ENCODE measurements around the gene PRKG2.

The PRKG2 gene

GRCh38 chr4:81135501-81135900, 79.5 kb downstream of the PRKG2 start:
- Histone ChIP-seq H3K9ac (ENCODE audit: low read depth, low read length, poor library complexity, severe bottlenecking) (no peak overlapping the region), H3K4me2 (ENCODE audit: low read depth, low read length, poor library complexity, severe bottlenecking) (peak overlapping the region; percentile 19), H3K4me1 (ENCODE audit: insufficient read depth, low read length, poor library complexity, severe bottlenecking) (peaks cover 8% of the 10 kb centered on the region), H3K9me2 (replicated peaks; ENCODE audit: low read depth, low read length) (no peaks in the 10 kb centered on the region), H3K4me3 (ENCODE audit: low read length, poor library complexity, severe bottlenecking) (no peak overlapping the region), H4K20me1 (ENCODE audit: insufficient read depth, low read length, poor library complexity, severe bottlenecking) (no peaks in the 10 kb centered on the region), H3K79me2 (ENCODE audit: insufficient read depth, low read length) (no peaks in the 10 kb centered on the region), H2AFZ (ENCODE audit: low read length) (peak overlapping the region; percentile 36; the same call in 1 of the 2 replicates), H3K9me3 (ENCODE audit: insufficient read depth, low read depth, low read length) (no peaks in the 10 kb centered on the region), H3F3A (ENCODE audit: low read depth) (no peaks in the 10 kb centered on the region), H3K36me3 (ENCODE audit: insufficient read depth, low read length) (no peaks in the 10 kb centered on the region), H3K27me3 (ENCODE audit: insufficient read depth, low read length, poor library complexity, severe bottlenecking) (no peaks in the 10 kb centered on the region)
- TF ChIP-seq EZH2phosphoT487 (IDR thresholded peaks at IDR 0.05; ENCODE audit: borderline replicate concordance): no peak
- TF ChIP-seq, protein P1, sequence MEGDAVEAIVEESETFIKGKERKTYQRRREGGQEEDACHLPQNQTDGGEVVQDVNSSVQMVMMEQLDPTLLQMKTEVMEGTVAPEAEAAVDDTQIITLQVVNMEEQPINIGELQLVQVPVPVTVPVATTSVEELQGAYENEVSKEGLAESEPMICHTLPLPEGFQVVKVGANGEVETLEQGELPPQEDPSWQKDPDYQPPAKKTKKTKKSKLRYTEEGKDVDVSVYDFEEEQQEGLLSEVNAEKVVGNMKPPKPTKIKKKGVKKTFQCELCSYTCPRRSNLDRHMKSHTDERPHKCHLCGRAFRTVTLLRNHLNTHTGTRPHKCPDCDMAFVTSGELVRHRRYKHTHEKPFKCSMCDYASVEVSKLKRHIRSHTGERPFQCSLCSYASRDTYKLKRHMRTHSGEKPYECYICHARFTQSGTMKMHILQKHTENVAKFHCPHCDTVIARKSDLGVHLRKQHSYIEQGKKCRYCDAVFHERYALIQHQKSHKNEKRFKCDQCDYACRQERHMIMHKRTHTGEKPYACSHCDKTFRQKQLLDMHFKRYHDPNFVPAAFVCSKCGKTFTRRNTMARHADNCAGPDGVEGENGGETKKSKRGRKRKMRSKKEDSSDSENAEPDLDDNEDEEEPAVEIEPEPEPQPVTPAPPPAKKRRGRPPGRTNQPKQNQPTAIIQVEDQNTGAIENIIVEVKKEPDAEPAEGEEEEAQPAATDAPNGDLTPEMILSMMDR (conservative IDR thresholded peaks at IDR 0.05; ENCODE audit: low read length): no peak

GRCh38 chr4:81131563-81131962, 83.5 kb downstream of the PRKG2 start:
- Histone ChIP-seq H3K79me2 (ENCODE audit: insufficient read depth, low read length) (no peaks in the 10 kb centered on the region), H3K4me3 (ENCODE audit: low read length, poor library complexity, severe bottlenecking) (no peak overlapping the region), H3K36me3 (ENCODE audit: insufficient read depth, low read length) (no peaks in the 10 kb centered on the region), H4K20me1 (ENCODE audit: insufficient read depth, low read length, poor library complexity, severe bottlenecking) (no peaks in the 10 kb centered on the region), H3K9me3 (ENCODE audit: insufficient read depth, low read depth, low read length) (no peaks in the 10 kb centered on the region), H3K27me3 (ENCODE audit: insufficient read depth, low read length, poor library complexity, severe bottlenecking) (no peaks in the 10 kb centered on the region), H3K4me1 (ENCODE audit: insufficient read depth, low read length, poor library complexity, severe bottlenecking) (peaks cover 8% of the 10 kb centered on the region), H3K9ac (ENCODE audit: low read depth, low read length, poor library complexity, severe bottlenecking) (no peak overlapping the region), H3F3A (ENCODE audit: low read depth) (no peaks in the 10 kb centered on the region), H3K9me2 (replicated peaks; ENCODE audit: low read depth, low read length) (no peaks in the 10 kb centered on the region), H3K4me2 (ENCODE audit: low read depth, low read length, poor library complexity, severe bottlenecking) (no peak overlapping the region), H2AFZ (ENCODE audit: low read length) (no peak overlapping the region)
- TF ChIP-seq, protein P1 (conservative IDR thresholded peaks at IDR 0.05; ENCODE audit: low read length): no peak
- TF ChIP-seq EZH2phosphoT487 (IDR thresholded peaks at IDR 0.05; ENCODE audit: borderline replicate concordance): no peak

DNA sequence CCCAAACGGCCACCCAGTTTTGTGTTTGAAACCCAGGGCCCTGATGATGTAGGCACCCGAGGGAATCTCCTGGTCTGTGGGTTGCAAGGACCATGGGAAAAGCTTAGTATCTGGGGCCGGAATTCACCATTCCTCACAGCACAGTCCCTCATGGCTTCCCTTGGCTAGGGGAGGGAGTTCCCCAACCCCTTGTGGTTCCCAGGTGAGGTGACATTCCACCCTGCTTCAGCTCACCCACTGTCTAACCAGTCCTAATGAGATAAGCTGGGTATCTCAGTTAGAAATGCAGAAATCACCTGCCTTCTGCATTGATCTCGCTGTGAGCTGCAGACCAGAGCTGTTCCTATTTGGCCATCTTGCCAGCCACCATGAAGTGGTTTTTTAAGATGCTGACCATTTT, 84.0 kb downstream of the PRKG2 start:
- TF ChIP-seq, protein P1 (conservative IDR thresholded peaks at IDR 0.05; ENCODE audit: low read length): no peak
- TF ChIP-seq EZH2phosphoT487 (IDR thresholded peaks at IDR 0.05; ENCODE audit: borderline replicate concordance): no peak
- Histone ChIP-seq H3K79me2 (ENCODE audit: insufficient read depth, low read length) (no peaks in the 10 kb centered on the region), H3K9me2 (replicated peaks; ENCODE audit: low read depth, low read length) (no peaks in the 10 kb centered on the region), H3K4me1 (ENCODE audit: insufficient read depth, low read length, poor library complexity, severe bottlenecking) (peaks cover 6% of the 10 kb centered on the region), H4K20me1 (ENCODE audit: insufficient read depth, low read length, poor library complexity, severe bottlenecking) (no peaks in the 10 kb centered on the region), H3K4me3 (ENCODE audit: low read length, poor library complexity, severe bottlenecking) (no peak overlapping the region), H3K9ac (ENCODE audit: low read depth, low read length, poor library complexity, severe bottlenecking) (no peak overlapping the region), H3K9me3 (ENCODE audit: insufficient read depth, low read depth, low read length) (no peaks in the 10 kb centered on the region), H3F3A (ENCODE audit: low read depth) (no peaks in the 10 kb centered on the region), H2AFZ (ENCODE audit: low read length) (no peak overlapping the region), H3K4me2 (ENCODE audit: low read depth, low read length, poor library complexity, severe bottlenecking) (no peak overlapping the region), H3K36me3 (ENCODE audit: insufficient read depth, low read length) (no peaks in the 10 kb centered on the region), H3K27me3 (ENCODE audit: insufficient read depth, low read length, poor library complexity, severe bottlenecking) (no peaks in the 10 kb centered on the region)

Measured in Loucy (cell line).